ENCODE results near the gene NUP93.
A peak's percentile ranks its signal among the peaks of the same experiment; 100 is the strongest.

Gene NUP93

DNA sequence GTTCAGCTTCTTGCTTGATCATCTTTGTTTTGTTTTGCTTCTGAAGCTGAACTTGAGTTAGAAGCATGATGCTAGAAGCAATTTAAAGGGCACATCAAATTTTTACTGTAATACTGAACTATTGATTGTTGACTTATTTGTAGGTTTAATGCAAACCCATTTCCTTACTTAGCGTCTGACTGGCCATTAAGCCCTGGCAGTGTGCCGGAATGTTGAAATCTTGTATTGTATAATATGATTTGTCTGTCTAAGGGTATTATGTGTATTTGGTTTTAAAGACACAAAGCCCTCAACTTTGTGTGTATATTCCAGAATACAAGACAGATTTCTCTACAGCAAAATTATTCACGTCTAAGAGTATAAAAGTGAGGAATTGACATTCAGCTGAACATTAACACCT is 39.7 kb downstream of the NUP93 start:
- DNase-seq (ENCODE audit: insufficient read length, low spot score) (no peak), FAIRE-seq (no peak)
- TF ChIP-seq POLR2A (IDR thresholded peaks at IDR 0.05; ENCODE audit: low read depth, low read length), result no peak

DNA sequence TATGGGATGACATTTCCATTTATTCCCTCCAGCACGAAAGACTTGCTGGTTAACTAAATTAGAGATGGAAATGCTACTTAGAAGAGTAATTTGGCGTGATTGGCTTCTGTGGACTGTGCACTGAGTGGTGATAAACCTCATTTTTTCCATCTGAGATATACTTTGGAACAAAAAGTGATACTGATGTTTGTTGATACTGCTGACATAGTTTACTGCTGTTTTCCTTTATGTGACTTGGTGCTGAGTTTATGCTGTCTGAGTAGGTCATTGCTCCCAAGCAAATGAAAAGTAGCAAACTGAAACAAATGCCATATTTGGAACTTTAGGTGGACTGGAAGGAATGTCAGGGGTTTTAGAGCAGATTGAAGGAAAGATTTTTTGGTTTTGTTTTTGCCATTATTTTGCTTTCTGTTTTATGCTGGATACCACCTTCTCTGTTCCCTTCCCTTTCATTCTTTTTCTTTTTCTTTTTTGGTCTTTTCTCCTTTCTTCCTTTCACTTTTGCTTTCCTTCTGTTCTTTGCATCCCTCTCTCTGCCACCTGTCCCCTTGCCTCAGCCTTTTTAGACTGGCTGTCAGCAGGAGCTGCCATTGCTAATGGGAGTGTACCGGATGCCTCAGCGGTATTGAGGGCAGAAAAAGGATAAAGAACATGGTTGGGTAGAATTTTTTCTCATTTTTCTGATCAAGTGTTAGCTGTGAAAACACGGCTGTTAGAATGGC is 41.8 kb downstream of the NUP93 start:
- FAIRE-seq, result no peak
- DNase-seq (ENCODE audit: insufficient read length, low spot score), result no peak

GRCh38 chr16:56773532-56773931 is 43.6 kb downstream of the NUP93 start:
- no peak for TF ChIP-seq POLR2A (IDR thresholded peaks at IDR 0.05; ENCODE audit: low read depth, low read length)
- no peak for FAIRE-seq
- no peak for DNase-seq (ENCODE audit: insufficient read length, low spot score)

More for the DNA sequence above, 41.8 kb downstream of the NUP93 start:
- no peak for TF ChIP-seq POLR2A (IDR thresholded peaks at IDR 0.05; ENCODE audit: low read depth, low read length)

GRCh38 chr16:56774016-56774680 is 44.2 kb downstream of the NUP93 start:
- FAIRE-seq (no peak), DNase-seq (ENCODE audit: insufficient read length, low spot score) (no peak)
- no peak for TF ChIP-seq POLR2A (IDR thresholded peaks at IDR 0.05; ENCODE audit: low read depth, low read length)

DNA sequence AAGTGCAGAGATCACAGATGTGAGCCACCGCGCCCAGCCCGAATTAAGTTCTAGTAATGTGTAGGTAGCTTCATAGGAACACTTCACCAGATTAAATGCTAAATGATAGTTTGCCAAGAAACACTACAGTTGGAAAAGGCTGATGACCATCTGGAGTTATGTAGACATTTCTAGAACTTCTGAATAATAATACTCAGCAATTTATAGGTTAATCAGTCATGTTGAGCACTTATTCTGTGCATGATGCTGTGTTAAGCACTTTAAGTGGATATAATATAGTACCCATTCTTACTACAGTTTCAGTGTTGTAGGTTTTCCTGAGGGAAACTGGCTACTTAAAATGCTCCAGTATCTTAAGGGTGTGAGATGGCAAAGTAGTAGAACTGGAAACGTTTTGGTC is 45.2 kb downstream of the NUP93 start:
- DNase-seq (ENCODE audit: insufficient read length, low spot score), result no peak
- no peak for FAIRE-seq
- TF ChIP-seq POLR2A (IDR thresholded peaks at IDR 0.05; ENCODE audit: low read depth, low read length), result no peak

DNA sequence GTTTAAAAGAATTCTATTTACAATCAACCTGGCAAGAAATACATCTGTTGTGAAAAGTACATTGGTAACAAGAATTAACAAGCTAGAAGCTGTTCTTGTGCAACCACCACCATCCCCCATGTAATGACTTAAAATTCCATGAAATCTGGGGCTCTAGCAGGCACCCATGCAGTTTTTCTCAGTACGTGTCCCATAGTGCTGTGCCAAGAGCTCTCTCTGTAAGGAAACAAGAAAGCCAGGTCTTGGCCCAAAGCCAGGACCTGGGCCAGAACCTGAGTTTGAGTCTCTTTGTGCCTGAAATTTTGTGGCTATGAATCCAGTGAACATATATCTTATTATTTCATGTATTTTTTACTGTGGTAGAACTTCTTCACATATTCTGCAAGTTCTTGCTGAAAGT is 46.6 kb downstream of the NUP93 start:
- DNase-seq (ENCODE audit: insufficient read length, low spot score) (no peak), FAIRE-seq (no peak)
- TF ChIP-seq POLR2A (IDR thresholded peaks at IDR 0.05; ENCODE audit: low read depth, low read length), result no peak

DNA sequence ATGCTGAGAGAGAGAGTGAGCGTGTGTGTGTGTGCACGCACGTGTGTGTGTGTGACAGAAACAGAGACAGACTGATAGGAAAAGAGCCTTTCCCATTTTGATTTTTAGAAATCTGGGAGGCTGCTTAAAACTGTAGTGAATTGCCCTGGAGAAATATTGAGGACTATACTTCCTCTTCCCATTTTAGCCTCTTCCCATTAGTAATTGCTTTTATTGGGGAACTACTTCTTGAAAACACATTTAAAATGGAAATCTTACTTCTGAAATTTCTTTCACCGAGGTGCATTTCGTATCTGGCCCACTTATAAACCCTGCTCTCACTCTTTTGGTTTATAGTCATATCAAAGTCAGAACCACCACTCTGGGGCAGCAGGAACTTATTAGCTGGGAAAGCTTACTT is 47.1 kb downstream of the NUP93 start:
- no peak for DNase-seq (ENCODE audit: insufficient read length, low spot score)
- no peak for FAIRE-seq
- TF ChIP-seq POLR2A (IDR thresholded peaks at IDR 0.05; ENCODE audit: low read depth, low read length), result no peak

DNA sequence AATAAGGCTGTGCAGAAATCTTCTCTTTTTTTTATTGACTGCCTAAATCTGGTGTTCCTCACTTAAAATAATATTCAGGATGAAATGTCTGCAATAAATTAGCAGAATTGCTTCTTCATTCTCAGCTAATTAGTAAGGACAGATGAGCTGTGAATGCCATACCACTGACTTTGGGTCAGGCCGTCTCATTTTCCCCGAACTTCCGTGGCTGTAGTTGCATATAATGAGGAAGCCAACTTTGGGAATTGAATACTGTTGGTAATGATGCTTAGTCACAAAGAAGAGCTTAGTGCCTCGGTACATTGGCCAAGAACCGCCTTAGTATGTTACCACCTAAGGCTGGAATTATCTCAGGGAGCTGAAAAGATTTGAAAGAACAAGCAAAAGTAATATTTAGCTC is 47.6 kb downstream of the NUP93 start:
- TF ChIP-seq POLR2A (IDR thresholded peaks at IDR 0.05; ENCODE audit: low read depth, low read length), result no peak
- FAIRE-seq (no peak), DNase-seq (ENCODE audit: insufficient read length, low spot score) (no peak)

DNA sequence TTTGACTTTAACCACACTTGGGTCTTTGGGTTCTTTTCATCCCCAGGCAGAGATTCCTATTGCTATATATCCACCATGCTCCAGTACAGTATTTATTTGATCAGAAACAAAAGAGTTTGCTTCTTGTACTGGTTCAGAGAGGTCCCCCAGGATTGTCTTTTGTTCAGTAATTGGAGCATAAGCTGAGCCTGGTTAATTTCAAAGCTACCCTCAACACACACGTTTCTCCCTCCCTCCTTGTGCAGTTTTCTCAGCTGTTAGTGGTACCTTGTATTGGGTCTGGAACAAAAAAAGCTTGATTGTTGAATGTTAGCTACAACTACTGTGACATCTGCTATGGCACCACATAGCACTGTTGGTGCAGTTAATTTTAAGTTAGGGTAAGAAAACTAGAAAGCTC is 50.0 kb downstream of the NUP93 start:
- DNase-seq (ENCODE audit: insufficient read length, low spot score) (no peak), FAIRE-seq (peak; percentile 15)
- no peak for TF ChIP-seq POLR2A (IDR thresholded peaks at IDR 0.05; ENCODE audit: low read depth, low read length)

GRCh38 chr16:56780646-56781045 is 50.7 kb downstream of the NUP93 start:
- DNase-seq (ENCODE audit: insufficient read length, low spot score) (no peak), FAIRE-seq (no peak)
- no peak for TF ChIP-seq POLR2A (IDR thresholded peaks at IDR 0.05; ENCODE audit: low read depth, low read length)

- no peak for DNase-seq (ENCODE audit: insufficient read length, low spot score)
- no peak for TF ChIP-seq POLR2A (IDR thresholded peaks at IDR 0.05; ENCODE audit: low read depth, low read length)
- FAIRE-seq, result peak; percentile 71
Observed at GRCh38 chr16:56781528-56781961, 51.6 kb downstream of the NUP93 start.

- FAIRE-seq (peak; percentile 78), DNase-seq (ENCODE audit: insufficient read length, low spot score) (no peak)
- TF ChIP-seq POLR2A (IDR thresholded peaks at IDR 0.05; ENCODE audit: low read depth, low read length), result no peak
Observed at GRCh38 chr16:56783344-56783743, 53.4 kb downstream of the NUP93 start.

- no peak for TF ChIP-seq POLR2A (IDR thresholded peaks at IDR 0.05; ENCODE audit: low read depth, low read length)
- DNase-seq (ENCODE audit: insufficient read length, low spot score) (no peak), FAIRE-seq (no peak)
Observed at GRCh38 chr16:56785317-56785716, 55.4 kb downstream of the NUP93 start.

- DNase-seq (ENCODE audit: insufficient read length, low spot score), result no peak
- no peak for FAIRE-seq
- TF ChIP-seq POLR2A (IDR thresholded peaks at IDR 0.05; ENCODE audit: low read depth, low read length), result no peak
Observed at GRCh38 chr16:56787167-56787566, 57.2 kb downstream of the NUP93 start.

- FAIRE-seq (no peak), DNase-seq (ENCODE audit: insufficient read length, low spot score) (no peak)
- TF ChIP-seq POLR2A (IDR thresholded peaks at IDR 0.05; ENCODE audit: low read depth, low read length), result no peak
Observed at GRCh38 chr16:56788435-56788834, 58.5 kb downstream of the NUP93 start.
